Retinal pigment epithelial cell (primary cell): ENCODE measurements around the gene ADIPOR1.
A peak's percentile ranks its signal among the peaks of the same experiment; 100 is the strongest.

Source experiments
- DNase-seq: peaks from one replicate; pipeline ENCODE4 v3.0.0-alpha.2; 2010; ENCODE audit warnings: low read depth
- H3K4me3 ChIP-seq: 2 replicates; pipeline ENCODE4 v1.5.1; 2011; ENCODE audit warnings: mild to moderate bottlenecking, low read length, control low read depth, moderate library complexity
- TF ChIP-seq, protein P1 (sequence below): conservative IDR thresholded peaks from 2 replicates; pipeline ENCODE4 v1.5.1; 2011; ENCODE audit warnings: low read depth, low read length, control low read depth, inconsistent platforms

ADIPOR1 gene

DNA sequence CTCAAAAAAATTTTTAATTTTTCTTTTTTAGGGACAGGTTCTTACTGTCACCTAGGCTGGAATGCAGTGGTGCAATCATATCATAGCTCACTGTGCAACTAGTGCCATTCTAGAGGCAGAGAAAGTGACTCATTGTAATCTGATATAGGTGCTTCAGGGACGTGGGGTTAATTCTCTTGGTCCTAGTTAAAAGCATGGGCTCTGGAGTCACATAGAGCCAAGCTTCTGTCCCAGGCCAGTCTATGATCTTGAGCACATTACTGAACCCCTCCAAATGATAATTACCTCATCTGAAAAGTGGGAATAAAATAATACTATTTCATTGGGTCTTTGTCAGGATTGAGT lies 1.1 kb upstream of the ADIPOR1 start:
- TF ChIP-seq, protein P1, sequence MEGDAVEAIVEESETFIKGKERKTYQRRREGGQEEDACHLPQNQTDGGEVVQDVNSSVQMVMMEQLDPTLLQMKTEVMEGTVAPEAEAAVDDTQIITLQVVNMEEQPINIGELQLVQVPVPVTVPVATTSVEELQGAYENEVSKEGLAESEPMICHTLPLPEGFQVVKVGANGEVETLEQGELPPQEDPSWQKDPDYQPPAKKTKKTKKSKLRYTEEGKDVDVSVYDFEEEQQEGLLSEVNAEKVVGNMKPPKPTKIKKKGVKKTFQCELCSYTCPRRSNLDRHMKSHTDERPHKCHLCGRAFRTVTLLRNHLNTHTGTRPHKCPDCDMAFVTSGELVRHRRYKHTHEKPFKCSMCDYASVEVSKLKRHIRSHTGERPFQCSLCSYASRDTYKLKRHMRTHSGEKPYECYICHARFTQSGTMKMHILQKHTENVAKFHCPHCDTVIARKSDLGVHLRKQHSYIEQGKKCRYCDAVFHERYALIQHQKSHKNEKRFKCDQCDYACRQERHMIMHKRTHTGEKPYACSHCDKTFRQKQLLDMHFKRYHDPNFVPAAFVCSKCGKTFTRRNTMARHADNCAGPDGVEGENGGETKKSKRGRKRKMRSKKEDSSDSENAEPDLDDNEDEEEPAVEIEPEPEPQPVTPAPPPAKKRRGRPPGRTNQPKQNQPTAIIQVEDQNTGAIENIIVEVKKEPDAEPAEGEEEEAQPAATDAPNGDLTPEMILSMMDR: no peak
- no peak overlapping the region for H3K4me3 ChIP-seq
- DNase-seq: no peak

DNA sequence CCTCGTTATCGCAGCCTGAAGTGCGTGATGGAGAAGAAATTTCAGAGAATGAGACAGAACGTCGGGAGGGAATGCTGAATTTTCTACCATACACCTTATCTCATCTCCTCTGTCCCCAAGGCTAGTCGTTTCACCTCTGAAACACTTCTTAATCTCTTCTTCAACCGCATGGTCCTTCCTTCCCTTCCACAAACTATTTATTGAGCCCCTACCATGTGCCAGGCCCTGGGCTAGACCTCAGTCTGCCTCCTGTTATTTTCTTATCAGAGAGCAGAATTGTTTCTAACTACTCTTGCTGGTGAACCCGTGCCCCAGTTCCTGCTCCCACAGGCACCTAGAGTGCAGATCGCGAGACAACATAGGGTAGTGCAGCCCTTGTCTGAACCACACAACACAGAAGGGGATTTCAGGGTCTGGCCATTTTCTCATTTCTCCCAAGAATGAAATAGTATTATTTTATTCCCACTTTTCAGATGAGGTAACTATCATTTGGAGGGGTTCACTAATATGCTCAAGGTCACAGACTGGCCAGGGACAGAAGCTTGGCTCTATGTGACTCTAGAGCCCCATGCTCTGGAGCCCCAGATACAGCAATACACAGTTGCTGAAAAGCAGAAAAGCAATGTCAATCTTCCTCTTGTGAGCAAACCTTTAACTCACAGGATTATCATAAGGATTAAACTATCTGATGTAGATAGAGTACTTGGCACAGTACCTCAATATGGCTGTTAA lies 598 bp upstream of the ADIPOR1 start:
- DNase-seq: no peak
- TF ChIP-seq, protein P1: no peak
- peak overlapping the region; percentile 75 for H3K4me3 ChIP-seq

DNA sequence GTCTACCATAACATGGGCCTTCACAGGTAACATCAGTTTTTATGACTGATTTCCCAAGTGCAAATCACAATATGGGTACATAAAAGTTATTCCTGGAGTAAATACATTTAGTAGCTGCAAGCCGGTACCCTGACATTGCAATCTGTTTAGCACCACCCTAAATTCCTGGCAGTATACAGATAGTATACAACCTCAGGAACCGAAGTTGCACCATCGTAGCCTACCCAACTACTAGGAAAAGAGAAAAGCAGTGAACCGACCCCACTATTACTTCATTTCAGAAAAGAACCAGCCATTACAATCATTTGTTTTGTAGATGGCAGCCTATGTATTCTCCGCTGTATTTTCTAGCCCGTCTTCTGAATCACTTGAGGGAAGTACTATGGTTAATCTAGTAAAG lies 1.1 kb downstream of the ADIPOR1 start:
- TF ChIP-seq, protein P1: no peak
- H3K4me3 ChIP-seq: peak overlapping the region; percentile 87
- DNase-seq: no peak

- H3K4me3 ChIP-seq: no peak overlapping the region
- TF ChIP-seq, protein P1: no peak
- no peak for DNase-seq
Observed at GRCh38 chr1:202954057-202954745, 3.9 kb downstream of the ADIPOR1 start.

- DNase-seq: no peak
- TF ChIP-seq, protein P1: no peak
- H3K4me3 ChIP-seq: no peak overlapping the region
Observed at GRCh38 chr1:202953392-202953791, 4.7 kb downstream of the ADIPOR1 start.

- TF ChIP-seq, protein P1: no peak
- DNase-seq: no peak
- no peak overlapping the region for H3K4me3 ChIP-seq
Observed at GRCh38 chr1:202952818-202953217, 5.3 kb downstream of the ADIPOR1 start.

GRCh38 chr1:202952099-202952498 lies 6.0 kb downstream of the ADIPOR1 start:
- H3K4me3 ChIP-seq: no peak overlapping the region
- TF ChIP-seq, protein P1: no peak
- DNase-seq: no peak
